Neural crest cell (in vitro differentiated cells): Measurements from ENCODE around the gene FANCD2OS. TPM values are rescaled to one million over a fixed set of nuclear protein-coding genes. Genes with fewer than 3 reads are reported as not detected.
"Not testable (repeated sequence)": the region's sequence is repeated elsewhere in the genome, so short reads cannot be mapped to it uniquely, and the experiment has no call there.

Experiments
- DNase-seq: peaks from one replicate; pipeline ENCODE4 v3.0.0; 2021; ENCODE audit warnings: low read depth, mixed read lengths, low spot score
- H3K27ac Mint-ChIP-seq: one replicate; pipeline ENCODE4 v1.8.0; 2021; ENCODE audit warnings: mild to moderate bottlenecking, mixed read lengths; ENCODE audit not compliant: unreplicated experiment
- H3K27me3 Mint-ChIP-seq: 2 replicates; pipeline ENCODE4 v1.8.0; 2021; ENCODE audit warnings: low read depth, mild to moderate bottlenecking, mixed read lengths
- H3K36me3 Mint-ChIP-seq: 2 replicates; pipeline ENCODE4 v1.8.0; 2021; ENCODE audit warnings: low read depth, mild to moderate bottlenecking, mixed read lengths
- H3K4me1 Mint-ChIP-seq: 2 replicates; pipeline ENCODE4 v1.8.0; 2021; ENCODE audit warnings: mixed read lengths
- H3K4me3 Mint-ChIP-seq: one replicate; pipeline ENCODE4 v1.8.0; 2021; ENCODE audit warnings: mild to moderate bottlenecking, mixed read lengths
- H3K9me3 Mint-ChIP-seq: 2 replicates; pipeline ENCODE4 v1.8.0; 2021; ENCODE audit warnings: mixed read lengths
- CTCF ChIP-seq: fragments of 200-600 bp; sonication (generic); conservative IDR thresholded peaks from 2 replicates; pipeline ENCODE4 v1.5.0; 2021; ENCODE audit warnings: antibody characterized with exemption, mild to moderate bottlenecking
- total RNA-seq: library from RNA; stranded (reverse); gene quantifications from 2 replicates; pipeline ENCODE4 v1.2.1, GENCODE V29; 2021

The FANCD2OS gene
- total RNA-seq, 1 donor from 2014 or later, result not detected

- H3K4me1 Mint-ChIP-seq, result no peaks in the 10 kb centered on the region
- no peaks in the 10 kb centered on the region for H3K9me3 Mint-ChIP-seq
- no peak overlapping the region for H3K4me3 Mint-ChIP-seq
- peaks cover 9% of the 10 kb centered on the region for H3K36me3 Mint-ChIP-seq
- no peak overlapping the region for H3K27ac Mint-ChIP-seq
- no peaks in the 10 kb centered on the region for H3K27me3 Mint-ChIP-seq
- no peak for TF ChIP-seq CTCF
- no peak for DNase-seq
Measured at GRCh38 chr3:10074666-10075065, 33.4 kb downstream of the FANCD2OS start.

- not testable (repeated sequence) for H3K9me3 Mint-ChIP-seq, H3K4me3 Mint-ChIP-seq, H3K27me3 Mint-ChIP-seq, DNase-seq, H3K4me1 Mint-ChIP-seq, H3K27ac Mint-ChIP-seq
- H3K36me3 Mint-ChIP-seq, result peaks cover 35% of the 10 kb centered on the region
Measured at GRCh38 chr3:10070077-10070476, 38.0 kb downstream of the FANCD2OS start.

GRCh38 chr3:10055097-10055496, 53.0 kb downstream of the FANCD2OS start:
- Mint-ChIP-seq H3K9me3 (no peaks in the 10 kb centered on the region), H3K4me3 (no peak overlapping the region), H3K4me1 (no peaks in the 10 kb centered on the region), H3K27me3 (no peaks in the 10 kb centered on the region), H3K36me3 (peaks cover 18% of the 10 kb centered on the region), H3K27ac (no peak overlapping the region)
- no peak for TF ChIP-seq CTCF
- DNase-seq, result no peak

Other genes with a start within 250 kb of the FANCD2OS start
- gene CIDEC, start 228.0 kb downstream of the FANCD2OS start, total RNA-seq, result not detected in 2 replicates
- 41.1 TPM in 2 replicates for gene JAGN1, start 217.6 kb downstream of the FANCD2OS start, total RNA-seq
- gene IL17RE, start 205.4 kb downstream of the FANCD2OS start, total RNA-seq, result 1.4 and 1.7 TPM in 2 replicates
- gene IL17RC, start 191.2 kb downstream of the FANCD2OS start, total RNA-seq, result 6.0 and 7.3 TPM in 2 replicates
- gene CRELD1, start 174.4 kb downstream of the FANCD2OS start, total RNA-seq, result 16.9 and 18.3 TPM in 2 replicates
- gene PRRT3, start 155.8 kb downstream of the FANCD2OS start, total RNA-seq, result 5.7 and 6.4 TPM in 2 replicates
- gene EMC3, start 121.4 kb downstream of the FANCD2OS start, total RNA-seq, result 39.8 and 42.6 TPM in 2 replicates
- 65.4 and 67.9 TPM in 2 replicates for gene FANCD2, start 81.8 kb downstream of the FANCD2OS start, total RNA-seq
- 125 and 138 TPM in 2 replicates for gene BRK1, start 7.4 kb upstream of the FANCD2OS start, total RNA-seq
- 80.1 and 80.8 TPM in 2 replicates for gene VHL, start 33.5 kb upstream of the FANCD2OS start, total RNA-seq
- gene IRAK2, start 56.7 kb upstream of the FANCD2OS start, total RNA-seq, result 0.39 and 0.44 TPM in 2 replicates
- 40.5 TPM in 2 replicates for gene TATDN2, start 140.2 kb upstream of the FANCD2OS start, total RNA-seq
- gene GHRL, start 184.7 kb upstream of the FANCD2OS start, total RNA-seq, result 0.35 and 0.43 TPM in 2 replicates
- 124 and 125 TPM in 2 replicates for gene SEC13, start 212.9 kb upstream of the FANCD2OS start, total RNA-seq